Neural progenitor cell (in vitro differentiated cells): ENCODE data around the gene PTOV1. TPM values are rescaled to one million over a fixed set of nuclear protein-coding genes. Genes with fewer than 3 reads are reported as not detected.

Experiments
- DNase-seq: peaks from one replicate; pipeline ENCODE4 v3.0.0-alpha.2; 2016; ENCODE audit warnings: low spot score
- H2AFZ ChIP-seq: fragments of 200-600 bp; sonication (generic); replicated peaks from 2 replicates; pipeline ENCODE4 v1.6.1; 2016; ENCODE audit warnings: antibody characterized with exemption
- H3F3A ChIP-seq: fragments of 200-600 bp; sonication (generic); 2 replicates; pipeline ENCODE4 v1.6.1; 2016; ENCODE audit warnings: antibody characterized with exemption, low read depth
- H3K27ac ChIP-seq: fragments of 200-600 bp; sonication (generic); 2 replicates; pipeline ENCODE4 v1.5.1; 2016; ENCODE audit warnings: mild to moderate bottlenecking
- H3K27me3 ChIP-seq: fragments of 200-600 bp; sonication (generic); 2 replicates; pipeline ENCODE4 v1.6.1; 2016; ENCODE audit warnings: mild to moderate bottlenecking, moderate library complexity
- H3K36me3 ChIP-seq: fragments of 200-600 bp; sonication (generic); 2 replicates; pipeline ENCODE4 v1.5.1; 2016
- H3K4me1 ChIP-seq: fragments of 200-600 bp; sonication (generic); 2 replicates; pipeline ENCODE4 v1.6.1; 2016; ENCODE audit warnings: mixed run types
- H3K4me2 ChIP-seq: fragments of 200-600 bp; sonication (generic); 2 replicates; pipeline ENCODE4 v1.6.1; 2016
- H3K4me3 ChIP-seq: fragments of 200-600 bp; sonication (generic); 2 replicates; pipeline ENCODE4 v1.5.1; 2016
- H3K79me2 ChIP-seq: fragments of 200-600 bp; sonication (generic); 2 replicates; pipeline ENCODE4 v1.6.1; 2016; ENCODE audit warnings: low read depth
- H3K9ac ChIP-seq: fragments of 200-600 bp; sonication (generic); 2 replicates; pipeline ENCODE4 v1.6.1; 2016
- H3K9me3 ChIP-seq: fragments of 200-600 bp; sonication (generic); 2 replicates; pipeline ENCODE4 v1.5.1; 2016; ENCODE audit warnings: low read depth
- H4K20me1 ChIP-seq: fragments of 200-600 bp; sonication (generic); 2 replicates; pipeline ENCODE4 v1.6.1; 2016; ENCODE audit warnings: low read depth
- H3K27ac Mint-ChIP-seq: 3 replicates; pipeline ENCODE4 v1.8.0; 2021; ENCODE audit warnings: mixed read lengths
- H3K27me3 Mint-ChIP-seq: 2 replicates; pipeline ENCODE4 v1.8.0; 2022; ENCODE audit warnings: low read depth, mild to moderate bottlenecking, inconsistent platforms, moderate library complexity, mixed read lengths; ENCODE audit not compliant: insufficient read depth
- H3K36me3 Mint-ChIP-seq: 3 replicates; pipeline ENCODE4 v1.8.0; 2021; ENCODE audit warnings: mixed read lengths
- H3K4me1 Mint-ChIP-seq: 3 replicates; pipeline ENCODE4 v1.8.0; 2021; ENCODE audit warnings: mixed read lengths
- H3K4me3 Mint-ChIP-seq: 3 replicates; pipeline ENCODE4 v1.8.0; 2021; ENCODE audit warnings: mild to moderate bottlenecking, moderate library complexity, mixed read lengths
- H3K9me3 Mint-ChIP-seq: 3 replicates; pipeline ENCODE4 v1.8.0; 2020; ENCODE audit warnings: mixed read lengths
- EZH2 ChIP-seq: fragments of 200-600 bp; sonication (generic); IDR thresholded peaks from 2 replicates; pipeline ENCODE4 v1.6.1; 2017; ENCODE audit warnings: antibody characterized with exemption, mild to moderate bottlenecking, moderate library complexity
- EZH2phosphoT487 ChIP-seq: fragments of 200-600 bp; sonication (generic); IDR thresholded peaks from 2 replicates; pipeline ENCODE4 v1.6.1; 2017; ENCODE audit warnings: antibody characterized with exemption
- total RNA-seq: library from RNA; depleted of rRNA; stranded (reverse); fragments of >200 nt; gene quantifications from 2 replicates; pipeline ENCODE4 v1.2.3, GENCODE V29; 2015; ENCODE audit warnings: low replicate concordance
- TF ChIP-seq, protein P1 (sequence below): fragments of 200-600 bp; sonication (generic); IDR thresholded peaks from 2 replicates; pipeline ENCODE4 v1.5.1; 2017; ENCODE audit warnings: antibody characterized with exemption, mild to moderate bottlenecking

PTOV1 gene
- total RNA-seq, 1 donor from 2014 or later, result 63.5 TPM

DNA sequence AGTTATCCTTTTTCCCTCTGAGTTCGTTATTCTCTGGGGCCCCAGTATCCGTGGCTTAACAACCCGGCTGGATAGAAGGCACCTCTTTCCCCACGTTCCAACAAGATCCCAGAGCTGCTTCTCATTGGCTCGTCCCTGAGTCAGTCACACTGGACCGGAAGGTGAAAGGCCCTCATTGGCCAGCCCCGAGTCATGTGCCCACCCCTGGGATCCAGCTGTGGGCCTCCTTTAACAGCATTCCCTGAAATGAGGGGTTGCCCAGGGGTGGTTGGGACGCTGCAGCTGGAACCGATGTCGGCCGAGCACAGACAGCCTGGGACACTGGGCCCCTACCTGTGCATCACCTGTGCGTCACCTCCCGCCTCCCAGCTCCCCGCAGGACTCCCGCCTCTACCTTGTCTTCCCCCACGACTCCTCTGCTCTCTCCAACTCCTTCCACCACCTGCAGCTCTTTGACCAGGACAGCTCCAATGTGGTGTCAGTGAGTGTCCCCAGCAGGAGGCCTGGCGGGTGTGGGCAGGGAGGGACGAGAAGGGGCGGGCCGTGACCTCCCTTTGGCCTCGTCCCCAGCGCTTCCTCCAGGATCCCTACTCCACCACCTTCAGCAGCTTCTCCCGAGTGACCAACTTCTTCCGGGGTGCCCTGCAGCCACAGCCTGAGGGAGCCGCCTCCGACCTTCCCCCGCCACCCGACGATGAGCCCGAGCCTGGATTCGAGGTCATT is 30.9 kb downstream of the PTOV1 start:
- Histone ChIP-seq H3K4me1 (peaks cover 5% of the 10 kb centered on the region), H3K27ac (no peak overlapping the region), H3F3A (peaks cover 3% of the 10 kb centered on the region), H3K9me3 (no peaks in the 10 kb centered on the region), H3K4me3 (no peak overlapping the region), H3K36me3 (peaks cover 4% of the 10 kb centered on the region), H3K4me2 (no peak overlapping the region), H3K27me3 (no peaks in the 10 kb centered on the region), H2AFZ (no peak overlapping the region), H3K9ac (no peak overlapping the region), H3K79me2 (peaks cover 13% of the 10 kb centered on the region), H4K20me1 (peaks cover 18% of the 10 kb centered on the region)
- H3K27ac Mint-ChIP-seq, result no peak overlapping the region
- peaks cover 35% of the 10 kb centered on the region for H3K36me3 Mint-ChIP-seq
- TF ChIP-seq EZH2phosphoT487, result no peak
- no peak for TF ChIP-seq EZH2
- TF ChIP-seq, protein P1, sequence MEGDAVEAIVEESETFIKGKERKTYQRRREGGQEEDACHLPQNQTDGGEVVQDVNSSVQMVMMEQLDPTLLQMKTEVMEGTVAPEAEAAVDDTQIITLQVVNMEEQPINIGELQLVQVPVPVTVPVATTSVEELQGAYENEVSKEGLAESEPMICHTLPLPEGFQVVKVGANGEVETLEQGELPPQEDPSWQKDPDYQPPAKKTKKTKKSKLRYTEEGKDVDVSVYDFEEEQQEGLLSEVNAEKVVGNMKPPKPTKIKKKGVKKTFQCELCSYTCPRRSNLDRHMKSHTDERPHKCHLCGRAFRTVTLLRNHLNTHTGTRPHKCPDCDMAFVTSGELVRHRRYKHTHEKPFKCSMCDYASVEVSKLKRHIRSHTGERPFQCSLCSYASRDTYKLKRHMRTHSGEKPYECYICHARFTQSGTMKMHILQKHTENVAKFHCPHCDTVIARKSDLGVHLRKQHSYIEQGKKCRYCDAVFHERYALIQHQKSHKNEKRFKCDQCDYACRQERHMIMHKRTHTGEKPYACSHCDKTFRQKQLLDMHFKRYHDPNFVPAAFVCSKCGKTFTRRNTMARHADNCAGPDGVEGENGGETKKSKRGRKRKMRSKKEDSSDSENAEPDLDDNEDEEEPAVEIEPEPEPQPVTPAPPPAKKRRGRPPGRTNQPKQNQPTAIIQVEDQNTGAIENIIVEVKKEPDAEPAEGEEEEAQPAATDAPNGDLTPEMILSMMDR, result no peak
- no peaks in the 10 kb centered on the region for H3K9me3 Mint-ChIP-seq
- H3K4me3 Mint-ChIP-seq, result no peak overlapping the region
- H3K27me3 Mint-ChIP-seq, result peaks cover 2% of the 10 kb centered on the region
- H3K4me1 Mint-ChIP-seq, result peaks cover 14% of the 10 kb centered on the region
- DNase-seq, result peak; percentile 41

DNA sequence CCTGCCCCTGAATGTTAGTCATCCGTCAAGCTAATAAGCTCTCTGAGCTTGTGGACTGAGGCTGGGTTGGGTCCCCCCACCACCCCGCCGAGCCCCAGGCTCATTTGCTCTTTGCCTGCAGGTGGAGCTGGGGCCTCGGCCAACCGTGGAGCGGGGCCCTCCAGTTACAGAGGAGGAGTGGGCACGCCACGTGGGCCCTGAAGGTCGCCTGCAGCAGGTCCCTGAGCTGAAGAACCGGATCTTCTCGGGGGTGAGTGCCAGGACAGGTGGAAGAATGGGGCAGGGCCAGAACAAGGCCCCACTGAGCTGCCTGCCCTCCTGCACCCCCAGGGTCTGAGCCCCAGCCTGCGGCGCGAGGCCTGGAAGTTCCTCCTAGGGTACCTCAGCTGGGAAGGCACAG is 31.7 kb downstream of the PTOV1 start:
- Histone ChIP-seq H3F3A (peaks cover 3% of the 10 kb centered on the region), H3K9ac (no peak overlapping the region), H3K4me1 (peaks cover 5% of the 10 kb centered on the region), H3K36me3 (peaks cover 4% of the 10 kb centered on the region), H3K27ac (no peak overlapping the region), H3K9me3 (no peaks in the 10 kb centered on the region), H3K27me3 (no peaks in the 10 kb centered on the region), H3K4me2 (no peak overlapping the region), H3K4me3 (no peak overlapping the region), H3K79me2 (peaks cover 13% of the 10 kb centered on the region), H4K20me1 (peaks cover 18% of the 10 kb centered on the region), H2AFZ (no peak overlapping the region)
- peaks cover 2% of the 10 kb centered on the region for H3K27me3 Mint-ChIP-seq
- H3K36me3 Mint-ChIP-seq, result peaks cover 35% of the 10 kb centered on the region
- H3K4me1 Mint-ChIP-seq, result peaks cover 14% of the 10 kb centered on the region
- no peak overlapping the region for H3K27ac Mint-ChIP-seq
- no peak for TF ChIP-seq EZH2phosphoT487
- TF ChIP-seq, protein P1, result no peak
- TF ChIP-seq EZH2, result no peak
- H3K4me3 Mint-ChIP-seq, result no peak overlapping the region
- no peak for DNase-seq
- H3K9me3 Mint-ChIP-seq, result no peaks in the 10 kb centered on the region

DNA sequence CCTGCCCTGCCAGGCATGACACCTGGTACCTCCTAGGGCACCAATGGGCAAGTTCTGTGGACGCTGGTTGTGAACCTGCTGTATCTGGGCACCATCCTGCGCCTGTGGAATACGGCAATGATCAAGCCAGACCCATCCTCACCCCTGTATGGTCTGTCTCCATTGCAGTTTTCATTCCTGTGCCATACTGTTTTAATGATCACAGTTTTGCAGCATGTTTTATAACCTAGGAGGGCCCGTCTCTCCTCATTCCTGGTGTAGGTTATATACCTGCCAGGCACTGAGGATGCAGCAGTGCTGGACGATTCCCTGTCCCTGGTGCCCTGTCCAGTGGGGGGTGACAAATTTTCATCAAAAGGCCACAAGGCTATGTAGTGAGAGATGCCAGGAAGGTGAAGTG is 32.1 kb downstream of the PTOV1 start:
- DNase-seq, result no peak
- H3K36me3 Mint-ChIP-seq, result peaks cover 35% of the 10 kb centered on the region

More for the DNA sequence above, 32.1 kb downstream of the PTOV1 start:
- Histone ChIP-seq H3K36me3 (peaks cover 4% of the 10 kb centered on the region), H3K4me3 (no peak overlapping the region), H3K79me2 (peaks cover 13% of the 10 kb centered on the region), H3F3A (peaks cover under 1% of the 10 kb centered on the region), H3K27me3 (no peaks in the 10 kb centered on the region), H3K9ac (no peak overlapping the region), H4K20me1 (peaks cover 18% of the 10 kb centered on the region), H3K4me1 (peaks cover 5% of the 10 kb centered on the region), H2AFZ (no peak overlapping the region), H3K9me3 (no peaks in the 10 kb centered on the region), H3K27ac (no peak overlapping the region), H3K4me2 (no peak overlapping the region)
- Mint-ChIP-seq H3K27me3 (peaks cover 2% of the 10 kb centered on the region), H3K4me1 (peaks cover 12% of the 10 kb centered on the region), H3K4me3 (peak overlapping the region; percentile 50), H3K27ac (no peak overlapping the region), H3K9me3 (no peaks in the 10 kb centered on the region)
- TF ChIP-seq, protein P1, result no peak
- TF ChIP-seq EZH2, result no peak
- no peak for TF ChIP-seq EZH2phosphoT487
